ENCODE results near the gene MROH9. TPM values are rescaled to one million over a fixed set of nuclear protein-coding genes. Genes with fewer than 3 reads are reported as not detected.

Gene MROH9
- polyA plus RNA-seq, 1 of the 3 experiments (the other 2 are of a cell fraction), result 0.26 TPM

DNA sequence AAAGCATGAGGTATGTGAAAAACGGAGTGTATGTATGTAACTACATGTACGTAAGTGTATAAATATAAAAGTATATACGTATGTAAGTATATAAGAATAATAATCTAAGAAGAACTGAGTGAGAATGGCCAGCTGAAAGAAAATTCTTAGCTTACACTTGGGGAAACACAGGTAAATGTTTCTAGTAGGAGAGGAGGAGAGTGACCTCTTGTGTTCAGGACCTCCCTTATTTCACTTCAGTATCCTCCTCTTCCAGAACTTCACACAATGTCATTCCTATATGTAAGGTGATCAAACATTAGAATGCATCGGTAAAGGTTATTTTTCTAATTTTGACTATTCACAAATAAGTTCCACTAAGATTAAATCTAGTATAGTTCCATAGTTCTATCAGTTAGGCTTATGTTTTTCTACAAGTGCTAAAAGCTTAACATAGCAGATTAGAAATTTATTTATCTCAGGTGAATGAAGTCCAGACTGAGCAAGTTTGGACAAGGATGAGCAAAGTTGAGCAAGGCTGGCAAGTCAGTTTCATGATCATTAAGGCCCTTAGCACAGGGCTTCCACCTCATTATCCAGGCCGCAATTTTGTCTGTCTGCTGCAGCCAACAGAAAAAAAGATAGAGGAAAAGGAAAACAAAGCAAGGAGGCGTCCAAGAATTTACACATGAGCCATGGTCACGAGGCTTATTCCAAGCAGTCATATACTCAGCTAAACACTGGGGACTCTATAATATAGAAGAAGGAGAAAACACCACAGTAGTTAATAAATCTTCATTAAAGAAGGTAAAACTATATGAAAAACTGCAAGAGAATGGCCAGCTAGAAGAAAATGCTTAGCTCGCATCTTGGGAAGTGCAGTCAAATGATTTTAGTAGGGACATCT is 7.1 kb upstream of the MROH9 start (continued):
- no peak for TF ChIP-seq RXRA (IDR thresholded peaks at IDR 0.05; ENCODE audit: borderline replicate concordance, low read depth)
- no peak for TF ChIP-seq TEAD4 (IDR thresholded peaks at IDR 0.05; ENCODE audit: borderline replicate concordance, insufficient read depth)
- TF ChIP-seq JUND (IDR thresholded peaks at IDR 0.05), result no peak
- no peak for TF ChIP-seq ELF1 (IDR thresholded peaks at IDR 0.05)
- peak; percentile 52 for TF ChIP-seq RAD21 (IDR thresholded peaks at IDR 0.05; ENCODE audit: low read length)
- no peak for TF ChIP-seq USF2 (IDR thresholded peaks at IDR 0.05; ENCODE audit: borderline replicate concordance, low read depth, low read length)
- no peak for TF ChIP-seq POLR2AphosphoS5 (IDR thresholded peaks at IDR 0.05; ENCODE audit: low read depth, low read length)

DNA sequence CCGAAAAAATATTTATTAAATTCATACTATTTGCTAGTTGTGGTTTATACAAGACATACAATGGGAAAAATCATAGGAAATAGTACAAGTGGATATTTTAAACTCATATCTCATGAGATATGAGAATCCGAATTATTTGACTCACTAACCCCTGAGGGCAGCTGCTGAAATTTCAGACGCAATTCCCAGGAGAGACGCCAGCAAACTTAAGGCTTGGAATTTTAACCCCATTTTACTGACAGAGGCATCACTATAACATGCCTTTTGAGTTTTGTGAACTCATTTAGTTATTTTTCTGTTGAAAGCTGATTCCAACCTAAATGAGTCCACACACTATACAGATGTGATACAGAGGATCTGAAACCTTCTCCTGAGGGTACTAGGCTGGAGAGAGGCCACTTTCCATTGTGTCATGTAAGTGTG is 5.9 kb upstream of the MROH9 start:
- no peaks in the 10 kb centered on the region for H3K36me3 ChIP-seq (replicated peaks in 1 of 2; ENCODE audit: control insufficient read depth in 1 of 2, insufficient read depth in 2 of 2, low read length in 1 of 2)
- TF ChIP-seq USF1 (IDR thresholded peaks at IDR 0.05; ENCODE audit: borderline replicate concordance, low read depth) (no peak), SMC3 (IDR thresholded peaks at IDR 0.05; ENCODE audit: low read depth, low read length) (no peak), FOXJ3 (CRISPR knock-in tag; IDR thresholded peaks at IDR 0.05) (no peak), EP300 (IDR thresholded peaks at IDR 0.05; ENCODE audit: borderline replicate concordance in 1 of 2, low read depth in 1 of 2, low read length in 1 of 2) (peak in 1 of 2 experiments; percentile 52; a peak in 1 of 4 replicates), NFIC (IDR thresholded peaks at IDR 0.05; ENCODE audit: borderline replicate concordance) (peak; percentile 32; the same call in 1 of the 2 replicates), FOSL2 (IDR thresholded peaks at IDR 0.05; ENCODE audit: borderline replicate concordance, low read depth) (peak; percentile 16; the same call in 1 of the 2 replicates)
- no peaks in the 10 kb centered on the region for H4K20me1 ChIP-seq (ENCODE audit: insufficient read depth)
- WGBS (ENCODE audit: low lambda C conversion rate), result 10% methylated on average over 4 of the region's 4 CpGs
- no peaks in the 10 kb centered on the region for H3K9me2 ChIP-seq
- CTCF ChIA-PET, result interaction anchor here (0.7 to 2.3 kb wide), 19 partner anchors 9 to 1383 kb away, joined by 3 to 16 read pairs (median 4); no protein-coding TSS in a partner anchor
- no peak for DNase-seq
- H3K79me2 ChIP-seq (ENCODE audit: insufficient read depth), result no peaks in the 10 kb centered on the region
- peak overlapping the region; percentile 79 for H3K4me2 ChIP-seq
- no peaks in the 10 kb centered on the region for H3K9me3 ChIP-seq
- POLR2A ChIA-PET, result no interaction called here
- H3K4me1 ChIP-seq (ENCODE audit: control insufficient read depth in 1 of 2, insufficient read depth in 2 of 2, low read depth in 1 of 2, low read length in 1 of 2), result peaks cover 0 to 15% of the 10 kb centered on the region in 2 experiments; a peak in 2 of 4 replicates
- H3F3A ChIP-seq (replicated peaks; ENCODE audit: insufficient read depth), result peaks cover 50% of the 10 kb centered on the region
- H2AFZ ChIP-seq (ENCODE audit: low read depth), result 0 out of 2 replicates have a peak overlapping the region, but pooled peaks have one; percentile 20
- H3K9ac ChIP-seq, result peak overlapping the region; percentile 74
- H3K27ac ChIP-seq (ENCODE audit: low read depth in 2 of 2, low read length in 1 of 2), result peak overlapping the region; percentile 84 to 94
- no peaks in the 10 kb centered on the region for H3K27me3 ChIP-seq (ENCODE audit: insufficient read depth)
- H3K4me3 ChIP-seq (ENCODE audit: low read depth in 2 of 2, low read length in 1 of 2), result peak overlapping the region; percentile 19 to 38; a peak in 3 of 4 replicates

Data from SK-N-SH (cell line).